ENCODE measurements around the gene EMC9.

DNA sequence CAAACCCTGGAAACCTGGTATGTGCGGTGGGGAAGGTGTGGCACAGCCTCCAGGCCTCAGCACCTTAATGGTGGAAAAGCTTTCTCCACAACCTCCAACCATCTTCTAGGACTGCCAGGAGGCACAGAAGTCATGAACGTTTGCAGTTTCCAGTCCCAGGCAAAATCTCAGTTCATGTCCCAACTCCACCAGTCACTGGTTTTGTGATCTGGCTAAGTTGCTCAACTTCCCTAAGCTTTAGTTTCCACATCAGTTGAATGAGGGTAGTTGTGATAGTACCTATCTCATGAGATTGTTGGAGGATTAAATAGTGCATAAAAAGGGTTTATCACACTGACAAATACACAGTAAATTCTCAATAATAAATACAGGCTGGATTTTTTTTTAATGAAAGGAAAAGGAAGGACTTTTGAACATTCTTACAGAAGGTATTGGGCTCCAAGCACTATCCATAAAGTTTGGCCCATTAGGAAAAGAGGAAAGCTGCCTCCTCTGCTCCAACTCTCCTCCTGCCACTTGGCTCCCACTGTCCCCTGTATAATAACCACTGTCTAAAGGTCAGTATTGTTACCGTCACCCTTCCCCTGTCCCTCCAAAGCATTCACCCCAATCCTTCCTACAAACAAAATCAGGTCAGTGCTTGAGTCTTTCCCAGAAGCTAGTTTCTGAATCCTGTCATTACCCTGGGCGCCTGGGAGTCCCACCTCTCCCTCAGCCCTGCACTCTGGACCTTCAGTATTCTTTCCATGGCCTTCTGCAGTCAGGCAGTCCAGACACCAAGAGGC lies 41.0 kb downstream of the EMC9 start:
- TF ChIP-seq, protein P1, sequence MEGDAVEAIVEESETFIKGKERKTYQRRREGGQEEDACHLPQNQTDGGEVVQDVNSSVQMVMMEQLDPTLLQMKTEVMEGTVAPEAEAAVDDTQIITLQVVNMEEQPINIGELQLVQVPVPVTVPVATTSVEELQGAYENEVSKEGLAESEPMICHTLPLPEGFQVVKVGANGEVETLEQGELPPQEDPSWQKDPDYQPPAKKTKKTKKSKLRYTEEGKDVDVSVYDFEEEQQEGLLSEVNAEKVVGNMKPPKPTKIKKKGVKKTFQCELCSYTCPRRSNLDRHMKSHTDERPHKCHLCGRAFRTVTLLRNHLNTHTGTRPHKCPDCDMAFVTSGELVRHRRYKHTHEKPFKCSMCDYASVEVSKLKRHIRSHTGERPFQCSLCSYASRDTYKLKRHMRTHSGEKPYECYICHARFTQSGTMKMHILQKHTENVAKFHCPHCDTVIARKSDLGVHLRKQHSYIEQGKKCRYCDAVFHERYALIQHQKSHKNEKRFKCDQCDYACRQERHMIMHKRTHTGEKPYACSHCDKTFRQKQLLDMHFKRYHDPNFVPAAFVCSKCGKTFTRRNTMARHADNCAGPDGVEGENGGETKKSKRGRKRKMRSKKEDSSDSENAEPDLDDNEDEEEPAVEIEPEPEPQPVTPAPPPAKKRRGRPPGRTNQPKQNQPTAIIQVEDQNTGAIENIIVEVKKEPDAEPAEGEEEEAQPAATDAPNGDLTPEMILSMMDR (IDR thresholded peaks at IDR 0.05 in 2 of 3, conservative IDR thresholded peaks at IDR 0.05 in 1 of 3; ENCODE audit: borderline replicate concordance in 1 of 3, insufficient read depth in 1 of 3, low read depth in 2 of 3, low read length in 2 of 3), result no peak
- TF ChIP-seq ZNF274 (IDR thresholded peaks at IDR 0.05; ENCODE audit: low read depth, low read length) (no peak), POLR2A (IDR thresholded peaks at IDR 0.05; ENCODE audit: borderline replicate concordance, extremely low read depth, insufficient read depth, insufficient read length) (no peak)
